ENCODE measurements around the gene WDFY3.

DNA sequence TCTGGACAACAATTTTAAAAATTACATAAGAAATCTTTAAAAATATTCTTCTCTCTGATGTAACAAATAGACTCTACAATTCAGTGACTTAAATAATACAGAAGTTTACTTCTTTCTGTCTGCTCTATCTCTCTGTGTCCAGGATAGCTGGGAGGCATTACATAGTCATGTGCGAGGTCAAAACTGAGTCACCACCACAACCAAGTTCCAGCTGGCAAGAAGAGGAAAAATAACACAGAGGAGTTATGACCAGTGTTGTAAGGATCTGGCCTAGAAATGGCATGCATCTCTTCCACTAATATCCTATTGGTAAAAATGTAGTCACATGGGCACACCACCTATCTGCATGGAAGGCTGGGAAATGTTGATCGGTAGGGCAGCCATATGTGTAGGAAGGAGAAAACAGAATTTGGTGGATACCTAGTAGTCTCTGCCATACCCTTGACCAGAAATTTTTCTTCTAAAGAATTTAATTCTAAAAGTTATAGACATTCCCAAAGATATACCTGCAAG lies 39.4 kb upstream of the WDFY3 start:
- TF ChIP-seq, protein P1, sequence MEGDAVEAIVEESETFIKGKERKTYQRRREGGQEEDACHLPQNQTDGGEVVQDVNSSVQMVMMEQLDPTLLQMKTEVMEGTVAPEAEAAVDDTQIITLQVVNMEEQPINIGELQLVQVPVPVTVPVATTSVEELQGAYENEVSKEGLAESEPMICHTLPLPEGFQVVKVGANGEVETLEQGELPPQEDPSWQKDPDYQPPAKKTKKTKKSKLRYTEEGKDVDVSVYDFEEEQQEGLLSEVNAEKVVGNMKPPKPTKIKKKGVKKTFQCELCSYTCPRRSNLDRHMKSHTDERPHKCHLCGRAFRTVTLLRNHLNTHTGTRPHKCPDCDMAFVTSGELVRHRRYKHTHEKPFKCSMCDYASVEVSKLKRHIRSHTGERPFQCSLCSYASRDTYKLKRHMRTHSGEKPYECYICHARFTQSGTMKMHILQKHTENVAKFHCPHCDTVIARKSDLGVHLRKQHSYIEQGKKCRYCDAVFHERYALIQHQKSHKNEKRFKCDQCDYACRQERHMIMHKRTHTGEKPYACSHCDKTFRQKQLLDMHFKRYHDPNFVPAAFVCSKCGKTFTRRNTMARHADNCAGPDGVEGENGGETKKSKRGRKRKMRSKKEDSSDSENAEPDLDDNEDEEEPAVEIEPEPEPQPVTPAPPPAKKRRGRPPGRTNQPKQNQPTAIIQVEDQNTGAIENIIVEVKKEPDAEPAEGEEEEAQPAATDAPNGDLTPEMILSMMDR (IDR thresholded peaks at IDR 0.05) = no peak
- TF ChIP-seq POLR2A (IDR thresholded peaks at IDR 0.05) = no peak

Data from testis (tissue), 2 donors.